Inferior parietal cortex (tissue), 1 donor: ENCODE data around the gene LCTL.

Experiments
- DNase-seq: peaks from one replicate; pipeline ENCODE4 v3.0.0-alpha.2; 2016; ENCODE audit errors: extremely low spot score

LCTL gene, protein sequence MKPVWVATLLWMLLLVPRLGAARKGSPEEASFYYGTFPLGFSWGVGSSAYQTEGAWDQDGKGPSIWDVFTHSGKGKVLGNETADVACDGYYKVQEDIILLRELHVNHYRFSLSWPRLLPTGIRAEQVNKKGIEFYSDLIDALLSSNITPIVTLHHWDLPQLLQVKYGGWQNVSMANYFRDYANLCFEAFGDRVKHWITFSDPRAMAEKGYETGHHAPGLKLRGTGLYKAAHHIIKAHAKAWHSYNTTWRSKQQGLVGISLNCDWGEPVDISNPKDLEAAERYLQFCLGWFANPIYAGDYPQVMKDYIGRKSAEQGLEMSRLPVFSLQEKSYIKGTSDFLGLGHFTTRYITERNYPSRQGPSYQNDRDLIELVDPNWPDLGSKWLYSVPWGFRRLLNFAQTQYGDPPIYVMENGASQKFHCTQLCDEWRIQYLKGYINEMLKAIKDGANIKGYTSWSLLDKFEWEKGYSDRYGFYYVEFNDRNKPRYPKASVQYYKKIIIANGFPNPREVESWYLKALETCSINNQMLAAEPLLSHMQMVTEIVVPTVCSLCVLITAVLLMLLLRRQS

DNA sequence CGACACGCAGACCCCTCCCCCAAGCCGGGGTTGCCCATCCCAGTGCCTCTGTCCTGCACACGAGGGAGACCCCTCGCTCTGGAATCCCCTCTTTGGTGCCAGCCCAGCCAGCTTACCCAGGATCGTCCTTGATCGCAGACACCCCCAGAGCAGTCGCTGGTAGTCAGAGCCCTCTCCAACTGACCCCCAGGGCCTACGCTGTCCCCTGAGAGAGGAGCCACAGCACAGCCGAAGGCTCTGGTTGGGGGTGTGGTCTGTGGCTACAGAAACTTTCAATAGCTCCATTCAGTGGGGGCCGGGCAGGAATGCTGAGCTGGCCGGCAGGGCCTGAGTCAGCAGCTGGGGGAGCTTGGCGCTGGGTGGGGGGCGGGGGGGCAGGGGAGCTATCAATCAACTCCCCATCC lies at the start of gene LCTL:
LCTL (minus strand) TSS at position 258 of the 404 bp plus-strand sequence. CDS start 633 bp downstream, outside the sequence.
- no peak for DNase-seq

DNA sequence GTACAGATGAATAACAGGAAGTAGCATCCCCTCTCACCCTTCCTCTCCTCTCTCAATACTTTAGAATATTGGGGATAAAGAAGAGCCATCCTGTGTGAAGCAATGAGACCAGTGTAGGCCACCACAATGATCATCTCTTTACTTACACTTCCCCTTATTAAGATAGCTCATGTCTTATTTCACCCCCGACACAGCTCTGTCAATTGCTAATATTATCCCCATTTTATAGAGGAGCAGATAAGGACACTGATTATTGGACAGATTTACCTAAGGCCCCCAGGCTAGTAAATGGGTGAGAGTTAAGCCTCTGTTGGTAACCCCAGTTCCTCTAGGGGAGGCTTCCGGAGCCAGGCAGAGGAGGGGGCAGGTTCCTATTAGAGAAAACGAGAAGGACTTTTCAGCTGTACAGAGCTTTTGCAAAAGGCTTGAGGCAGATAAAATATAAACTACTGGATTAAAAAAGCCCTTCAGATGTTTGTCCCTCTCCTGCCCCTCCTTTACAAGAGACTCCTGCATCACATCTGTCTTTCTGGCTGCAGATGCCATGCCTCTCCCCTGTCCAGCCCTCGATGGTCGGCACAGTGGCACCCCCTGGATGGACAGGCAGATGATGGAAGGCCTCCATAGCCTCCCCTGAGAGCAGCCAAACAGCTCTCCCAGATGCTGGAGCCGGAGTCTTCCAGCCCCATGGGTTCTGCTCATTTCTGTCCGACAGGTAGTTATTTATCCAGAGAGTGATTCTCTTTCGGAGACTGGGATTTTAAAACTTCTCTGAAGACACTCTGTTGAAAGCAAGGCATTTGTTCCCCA lies 49.4 kb upstream of the LCTL start:
- no peak for DNase-seq

DNA sequence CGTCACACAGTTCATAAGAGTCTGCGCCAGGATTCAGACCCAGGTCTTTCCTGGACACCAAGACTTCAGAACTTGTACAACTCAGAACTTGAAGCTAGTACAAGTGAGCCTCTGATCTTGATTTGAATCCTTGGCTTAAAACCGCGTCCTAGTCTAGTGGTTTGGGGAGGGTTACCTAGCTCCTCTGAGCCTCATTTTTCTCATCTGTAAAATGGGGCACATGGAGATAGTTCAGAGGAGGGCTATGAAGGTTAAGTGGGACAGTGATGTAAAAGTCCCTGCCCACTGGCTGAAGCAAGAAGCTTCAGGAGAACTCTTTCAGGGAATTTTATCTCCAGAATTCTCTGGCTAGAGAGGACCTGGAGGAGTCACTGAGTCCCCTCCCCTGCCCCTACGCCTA lies 48.7 kb upstream of the LCTL start:
- no peak for DNase-seq

DNA sequence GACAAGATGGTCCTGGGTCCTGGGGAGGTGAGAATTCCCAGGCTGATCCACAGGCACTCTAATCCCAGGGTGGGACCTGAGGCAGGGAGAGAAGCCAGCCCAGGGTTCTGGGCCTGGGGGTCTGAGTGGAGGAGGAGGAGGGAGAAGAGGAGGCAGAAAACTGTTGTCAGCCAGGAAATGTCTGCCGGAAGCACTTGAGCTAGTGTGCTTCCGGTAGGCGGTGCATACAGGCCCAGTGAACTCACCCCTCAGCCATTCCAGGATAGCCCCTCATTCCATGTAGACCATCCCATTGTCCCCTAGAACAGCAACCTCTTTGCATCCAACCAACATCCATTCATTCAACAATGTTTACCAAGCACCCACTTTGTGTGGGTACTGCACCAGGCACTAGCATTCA lies 47.9 kb upstream of the LCTL start:
- no peak for DNase-seq

DNA sequence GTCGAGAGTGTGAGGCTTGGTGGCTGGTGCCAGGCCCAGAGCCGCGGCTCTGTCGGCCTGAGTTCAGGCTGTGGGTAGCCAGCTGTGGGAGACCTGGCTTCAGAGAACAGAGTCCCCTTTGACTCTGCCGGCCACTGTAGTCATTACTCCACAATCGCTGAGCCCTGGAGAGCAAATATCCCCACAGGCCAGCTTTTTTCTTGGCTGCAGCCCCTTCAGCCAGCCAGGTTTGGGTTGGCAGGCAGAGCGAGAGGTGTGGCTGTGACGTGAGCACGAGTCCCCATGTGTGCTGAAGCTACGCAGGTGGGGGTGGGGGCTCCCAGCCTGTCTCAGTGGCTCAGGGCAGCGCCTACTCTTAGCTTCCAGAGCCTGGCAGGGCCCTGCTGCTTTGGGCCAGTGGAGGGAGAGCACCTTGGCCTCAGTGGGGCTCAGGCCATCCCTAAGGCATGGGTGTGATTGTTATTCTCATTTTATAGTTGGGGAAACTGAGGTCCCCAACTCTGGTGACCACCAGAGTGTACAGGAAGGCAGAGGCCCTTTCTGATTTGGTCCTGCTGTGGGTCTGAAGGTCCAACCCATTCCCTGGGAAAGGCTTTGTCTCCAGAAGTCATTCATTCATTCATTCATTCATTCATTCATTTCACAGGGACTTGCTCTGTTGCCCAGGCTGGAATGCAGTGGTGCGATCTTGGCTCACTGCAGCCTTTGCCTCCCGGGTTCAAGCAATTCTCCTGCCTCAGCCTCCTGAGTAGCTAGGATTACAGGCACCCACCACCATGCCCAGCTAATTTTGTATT lies 45.7 kb upstream of the LCTL start:
- DNase-seq = no peak

DNA sequence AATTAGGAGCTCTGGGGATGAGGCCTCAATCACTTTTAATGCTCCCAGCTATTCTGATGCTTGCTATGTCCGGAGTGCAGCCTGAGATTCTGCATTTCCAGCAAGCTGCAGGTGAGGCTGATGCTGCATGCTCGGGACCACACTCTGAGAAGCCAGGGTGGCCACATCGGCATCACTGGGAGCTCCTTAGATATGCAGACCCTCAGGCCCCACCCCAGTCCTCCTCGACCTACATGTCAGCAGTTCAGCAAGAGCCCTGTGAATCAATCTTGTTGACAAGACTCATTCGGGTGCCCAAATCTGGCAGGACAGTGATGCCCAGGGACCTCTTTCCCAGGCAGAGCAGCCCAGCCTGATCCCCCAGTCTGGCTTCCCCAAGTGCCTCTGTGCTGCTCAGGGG lies 44.1 kb upstream of the LCTL start:
- DNase-seq = no peak

DNA sequence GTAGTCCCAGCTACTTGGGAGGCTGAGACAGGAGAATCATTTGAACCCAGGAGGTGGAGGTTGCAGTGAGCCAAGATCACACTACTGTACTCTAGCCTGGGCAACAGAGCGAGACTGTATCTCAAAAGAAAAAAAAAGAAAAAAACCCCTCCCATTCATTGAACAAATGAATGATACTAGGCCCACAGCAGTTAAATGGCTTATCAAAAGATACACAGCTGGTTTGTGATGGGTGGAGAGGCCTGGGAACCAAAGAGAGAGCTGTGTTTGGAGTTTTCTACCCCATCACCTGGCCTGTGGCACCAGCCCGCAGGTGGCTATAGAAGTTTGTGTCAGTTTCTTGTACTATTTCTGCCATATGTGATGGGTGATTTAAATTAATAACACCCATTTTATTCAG lies 43.1 kb upstream of the LCTL start:
- DNase-seq = no peak

DNA sequence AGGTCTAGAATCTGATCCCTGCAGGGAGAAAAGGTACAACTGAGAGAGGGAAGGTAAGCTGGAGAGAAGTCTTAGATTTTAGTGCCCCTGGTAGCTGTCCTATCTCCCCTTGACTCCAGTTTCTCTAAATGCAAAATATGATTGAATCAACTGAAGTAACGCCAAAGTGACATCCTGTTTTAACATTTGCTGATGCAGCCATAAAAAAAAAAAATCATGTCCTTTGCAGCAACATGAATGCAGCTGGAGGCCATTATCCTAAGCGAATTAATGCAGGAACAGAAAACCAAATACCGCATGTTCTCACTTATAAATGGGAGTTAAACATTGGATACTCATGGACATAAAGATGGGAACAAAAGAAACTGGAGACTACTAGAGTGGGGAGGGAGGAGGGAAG lies 42.4 kb upstream of the LCTL start:
- no peak for DNase-seq

DNA sequence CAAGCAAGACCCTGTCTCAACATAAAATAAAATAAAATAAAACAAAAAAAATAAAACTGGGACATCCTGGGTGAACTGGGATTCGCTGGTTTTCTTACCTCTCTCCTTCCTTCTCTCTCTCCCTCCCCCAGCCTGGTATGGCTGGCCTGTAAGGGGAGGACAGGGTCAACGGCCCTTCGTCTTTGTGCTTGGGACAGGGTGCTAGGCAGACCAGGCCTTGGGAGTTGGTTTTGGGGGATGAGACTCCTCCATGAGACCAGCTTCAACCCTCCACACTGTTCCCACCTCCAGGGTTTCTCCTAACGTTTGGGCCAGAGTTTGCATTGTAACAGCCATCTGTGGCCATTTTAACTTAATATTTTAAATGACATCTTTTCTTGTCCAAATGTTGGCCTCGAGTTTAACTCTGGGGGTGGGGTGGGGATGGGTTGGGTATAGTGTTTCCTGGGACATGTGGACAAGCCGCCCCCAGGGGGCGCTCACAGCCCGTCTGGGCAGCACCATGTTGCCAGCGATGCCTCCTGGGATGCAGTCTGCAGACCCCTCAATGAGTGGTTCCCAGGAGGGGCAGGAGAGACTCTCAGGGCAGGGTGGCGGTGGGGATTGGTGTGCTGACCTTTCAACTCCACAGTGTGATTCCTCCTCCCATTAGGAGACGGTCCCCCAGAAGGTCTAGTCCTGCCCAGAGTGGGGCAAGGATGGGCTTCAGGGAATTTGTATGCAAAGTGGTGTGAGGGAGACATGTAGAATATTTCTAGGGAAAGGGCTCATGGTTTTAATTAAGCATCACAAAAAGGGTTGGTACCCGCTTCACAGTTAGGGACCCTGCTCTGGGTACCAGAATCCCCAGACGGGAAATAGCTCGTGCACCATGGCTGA lies 37.7 kb upstream of the LCTL start:
- no peak for DNase-seq

DNA sequence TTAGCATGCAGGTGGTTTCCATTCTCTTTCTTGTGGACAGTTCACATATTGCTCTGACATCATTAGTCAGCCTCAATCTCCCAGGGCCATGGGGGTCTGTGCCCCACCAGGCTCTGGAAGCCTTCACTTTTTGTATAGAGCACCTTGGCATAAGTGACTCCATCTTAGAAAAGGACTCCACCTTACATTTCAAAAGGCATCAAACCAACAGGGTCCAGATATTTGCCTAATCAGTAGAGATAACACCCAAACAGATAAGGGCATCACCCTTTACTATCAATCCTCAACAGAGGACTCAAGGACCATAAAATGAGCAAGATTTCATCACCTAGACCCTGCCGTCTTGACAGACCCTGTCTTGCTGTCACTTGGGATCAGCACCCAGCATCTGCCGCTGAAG lies 35.7 kb upstream of the LCTL start:
- DNase-seq = no peak

DNA sequence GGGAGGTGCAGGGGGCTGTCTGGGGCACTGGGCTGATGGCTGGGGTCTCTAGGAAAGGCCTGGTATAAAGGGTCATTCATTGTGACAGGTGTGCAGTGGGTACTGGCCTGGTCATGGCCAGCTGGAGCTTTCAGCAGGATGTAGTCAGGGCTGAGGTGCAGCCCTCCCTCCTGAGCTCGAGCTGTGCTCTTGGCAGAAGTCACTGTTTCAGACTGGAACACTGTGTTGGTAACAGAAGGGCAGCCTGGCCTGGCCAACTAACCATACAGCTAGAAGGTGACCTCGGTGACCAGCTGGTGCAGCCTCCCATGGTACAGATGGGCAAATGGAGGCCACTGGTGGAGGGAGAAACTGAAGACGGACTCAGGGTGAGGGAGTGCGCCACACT lies 34.4 kb upstream of the LCTL start:
- no peak for DNase-seq

DNA sequence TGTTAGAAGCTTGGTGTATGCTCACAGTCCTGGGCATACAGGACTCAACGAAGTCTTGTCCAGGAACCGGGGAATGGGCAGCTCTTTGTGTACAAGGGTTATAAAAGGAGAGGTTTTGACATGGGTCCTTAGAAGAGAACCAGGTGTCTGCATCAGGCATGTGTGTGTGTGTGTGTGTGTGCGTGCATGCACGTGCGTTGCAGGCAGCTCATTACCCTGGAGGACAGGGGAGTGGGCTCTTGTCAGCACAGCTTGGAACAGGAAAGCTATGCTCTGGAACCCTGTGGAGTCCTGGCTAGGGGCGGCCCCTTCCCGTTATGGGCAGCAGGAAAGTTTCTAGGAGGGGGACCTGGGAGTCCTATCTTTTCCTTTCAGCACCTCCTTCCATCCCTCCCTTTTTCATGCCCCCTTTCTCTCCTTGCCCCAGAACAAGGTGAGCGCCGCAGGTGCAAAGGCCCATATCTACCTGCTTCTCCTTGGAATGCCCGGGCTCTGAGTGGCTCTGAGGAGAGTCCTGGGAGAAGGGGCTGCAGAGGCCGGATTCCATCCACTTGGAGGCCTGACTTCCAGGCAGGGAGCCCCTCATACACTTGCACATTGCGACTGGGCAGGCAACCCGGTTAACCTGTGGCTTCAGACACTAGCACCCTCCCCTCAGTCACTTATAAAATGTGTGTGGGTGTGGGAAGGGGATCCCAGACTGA lies 33.9 kb upstream of the LCTL start:
- DNase-seq = no peak

DNA sequence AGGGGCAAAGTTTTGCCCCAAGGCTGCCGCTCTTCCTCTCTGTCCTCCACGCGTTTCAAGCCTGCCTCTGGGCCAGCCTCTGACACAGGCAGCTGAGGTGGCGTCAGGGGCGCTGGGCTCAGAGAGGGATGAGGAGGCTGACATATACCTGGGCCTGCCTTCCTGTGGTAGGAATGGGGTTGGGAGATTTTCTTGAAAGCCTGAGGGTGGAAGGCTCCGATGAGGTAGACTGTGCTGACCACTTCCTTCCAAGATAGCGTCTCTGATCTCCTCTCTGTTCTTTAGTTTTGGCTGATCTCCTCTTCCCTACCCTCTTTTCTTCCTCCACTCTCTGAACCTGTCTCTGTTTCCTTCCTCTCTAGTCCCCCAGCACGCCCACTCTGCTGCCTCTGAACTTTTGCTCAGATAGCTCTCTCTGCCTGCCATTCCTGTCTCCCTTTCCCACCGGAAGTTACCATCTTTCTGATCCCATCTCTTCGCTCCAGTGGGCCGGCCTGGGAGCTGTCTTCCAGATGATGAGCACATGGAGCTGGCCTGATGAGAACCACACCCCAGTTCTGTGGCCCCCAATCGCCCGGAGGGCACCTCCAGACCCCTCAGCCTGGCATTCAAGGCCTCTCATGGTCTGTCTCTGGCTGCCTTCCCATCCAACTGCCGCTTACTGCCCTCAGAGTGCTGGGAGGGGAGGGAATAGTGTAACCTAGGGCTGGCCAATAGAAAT lies 32.5 kb upstream of the LCTL start:
- DNase-seq = no peak

DNA sequence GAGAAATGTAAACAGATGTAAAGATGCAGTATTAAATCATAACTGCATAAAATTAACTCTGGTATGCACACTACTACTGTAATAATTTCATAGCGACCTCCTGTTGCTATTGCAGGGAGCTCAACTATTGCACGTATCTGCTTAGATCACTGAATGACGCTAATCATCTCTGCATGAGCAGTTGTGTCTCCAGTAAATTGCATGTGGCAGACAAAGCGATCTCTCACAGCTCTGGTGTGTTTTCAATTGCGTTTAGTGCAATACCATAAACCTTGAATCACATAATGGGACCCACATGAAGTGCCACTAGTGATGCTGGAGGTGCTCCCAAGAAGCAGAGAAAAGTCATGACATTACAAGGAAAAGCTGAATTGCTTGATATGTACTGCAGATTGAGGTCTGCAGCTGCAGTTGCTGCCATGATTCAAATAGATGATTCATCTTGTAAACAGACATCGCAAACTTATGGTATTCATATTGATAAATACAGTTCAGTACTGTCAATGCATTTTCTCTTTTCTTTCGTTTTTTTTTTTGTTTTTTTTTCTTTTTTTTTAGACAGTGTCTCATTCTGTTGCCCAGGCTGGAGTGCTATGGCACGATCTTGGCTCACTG lies 30.2 kb upstream of the LCTL start:
- DNase-seq = no peak

DNA sequence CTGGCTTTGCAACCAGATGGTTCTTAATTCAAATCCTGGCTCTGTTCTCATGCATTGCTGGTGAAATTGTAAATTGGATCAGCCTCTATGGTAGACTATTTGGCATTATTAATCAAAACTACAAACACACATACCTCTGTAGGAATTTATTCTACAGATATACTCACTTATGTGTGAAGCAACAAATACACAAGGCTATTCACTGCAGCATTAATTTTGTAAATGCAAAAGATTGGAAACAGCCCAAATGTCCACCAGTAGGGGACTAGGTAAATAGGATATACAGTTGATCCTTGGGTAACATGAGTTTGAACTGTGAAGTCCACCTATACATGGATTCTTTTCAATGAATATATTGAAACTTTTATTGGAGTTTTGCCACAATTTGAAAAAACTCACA lies 29.5 kb upstream of the LCTL start:
- no peak for DNase-seq

DNA sequence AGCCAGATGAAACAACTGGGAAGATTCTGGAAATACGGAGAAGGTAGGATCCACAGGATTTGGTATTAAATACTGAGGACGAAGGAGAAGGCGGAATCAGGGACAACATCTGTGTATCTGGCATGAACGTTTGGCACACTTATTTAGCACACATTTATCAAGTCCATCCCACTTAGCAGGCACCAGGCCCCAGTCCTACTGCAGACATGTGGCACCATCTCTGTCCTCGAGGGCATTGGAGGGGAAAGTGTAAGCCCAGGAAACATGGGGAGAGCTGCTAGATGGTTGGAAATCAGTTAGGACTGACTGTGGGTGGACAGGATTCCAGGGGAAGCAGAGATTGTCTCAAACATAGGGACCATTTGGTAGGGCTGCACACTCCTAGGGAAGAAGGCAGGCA lies 29.0 kb upstream of the LCTL start:
- DNase-seq = no peak

DNA sequence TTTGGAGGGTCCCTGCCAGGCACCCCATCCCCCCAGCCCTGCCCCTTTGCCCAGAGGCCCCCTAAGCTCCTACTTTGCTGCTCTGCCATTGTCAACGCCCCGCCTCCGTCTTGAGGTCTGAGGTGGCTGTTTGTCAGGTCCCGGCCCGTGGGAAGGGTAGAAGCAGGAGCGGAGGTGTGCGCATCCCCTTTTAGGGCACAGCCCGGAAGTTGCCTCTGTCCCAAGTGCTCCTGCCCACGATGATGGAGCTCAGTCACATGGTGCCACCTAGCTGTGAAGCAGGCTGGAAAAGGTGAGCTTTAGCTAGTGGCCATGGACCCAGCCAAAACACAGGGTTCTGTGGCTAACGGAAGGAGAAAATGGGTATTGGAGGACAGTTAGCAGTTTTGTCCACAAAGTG lies 28.5 kb upstream of the LCTL start:
- DNase-seq = no peak

DNA sequence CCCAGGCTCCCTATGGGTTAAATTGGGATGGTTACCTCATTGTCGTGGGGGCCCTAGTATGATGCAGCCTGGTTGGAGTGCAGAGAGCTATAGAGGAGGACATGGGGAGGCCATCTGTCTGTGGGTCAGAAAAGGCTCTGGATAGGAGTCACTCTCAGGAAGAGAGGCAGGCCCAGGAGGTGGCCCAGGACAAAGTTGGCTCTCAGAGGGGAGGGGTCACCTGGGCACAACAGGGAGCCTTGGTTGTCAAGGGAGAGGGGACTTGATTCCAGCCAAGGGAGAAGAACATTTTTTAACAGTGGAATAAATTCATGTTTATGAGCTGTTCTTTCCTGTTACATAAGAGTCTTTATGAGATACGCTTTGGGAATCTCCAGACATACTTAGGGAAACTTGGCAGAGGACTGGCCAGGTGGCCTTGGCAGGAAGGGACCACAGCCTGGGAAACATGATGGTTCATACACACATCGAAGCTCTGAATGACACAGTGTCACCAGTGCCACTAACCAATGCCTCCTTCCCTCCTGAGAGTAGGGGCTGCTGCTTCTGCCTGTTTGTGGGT lies 27.5 kb upstream of the LCTL start:
- DNase-seq = no peak
